DMS 273 (cell line): Measurements from ENCODE around the gene FAM180A.
A peak's percentile ranks its signal among the peaks of the same experiment; 100 is the strongest.
"Not testable (repeated sequence)": the region's sequence is repeated elsewhere in the genome, so short reads cannot be mapped to it uniquely, and the experiment has no call there.

Source experiments
- DNase-seq: peaks from one replicate; lab custom pipeline; 2025; ENCODE audit not compliant: unreplicated experiment; lab: John Stamatoyannopoulos, UW

Gene FAM180A

GRCh38 chr7:135715055-135715522 lies 33.5 kb downstream of the FAM180A start:
- DNase-seq, result no peak

- peak; percentile 40 for DNase-seq
Measured at GRCh38 chr7:135714534-135715009, 34.0 kb downstream of the FAM180A start.

- DNase-seq, result no peak
Measured at GRCh38 chr7:135713836-135714470, 34.7 kb downstream of the FAM180A start.

- no peak for DNase-seq
Measured at GRCh38 chr7:135712796-135713195, 35.8 kb downstream of the FAM180A start.

- DNase-seq, result peak; percentile 35
Measured at GRCh38 chr7:135712182-135712782, 36.3 kb downstream of the FAM180A start.

- DNase-seq, result no peak
Measured at GRCh38 chr7:135711139-135711469, 37.5 kb downstream of the FAM180A start.

- peak; percentile 70 for DNase-seq
Measured at GRCh38 chr7:135710417-135711138, 38.0 kb downstream of the FAM180A start.

GRCh38 chr7:135709508-135709907 lies 39.1 kb downstream of the FAM180A start:
- no peak for DNase-seq

GRCh38 chr7:135708041-135708440 lies 40.6 kb downstream of the FAM180A start:
- peak; percentile 22 for DNase-seq

- DNase-seq, result no peak
Measured at GRCh38 chr7:135707570-135707966, 41.0 kb downstream of the FAM180A start.

GRCh38 chr7:135706858-135707569 lies 41.6 kb downstream of the FAM180A start:
- DNase-seq, result no peak

GRCh38 chr7:135706038-135706742 lies 42.4 kb downstream of the FAM180A start:
- DNase-seq, result no peak

GRCh38 chr7:135704698-135705097 lies 43.9 kb downstream of the FAM180A start:
- DNase-seq, result no peak

- peak; percentile 47 for DNase-seq
Measured at GRCh38 chr7:135704074-135704473, 44.5 kb downstream of the FAM180A start.

- no peak for DNase-seq
Measured at GRCh38 chr7:135697276-135698049, 51.1 kb downstream of the FAM180A start.

GRCh38 chr7:135693558-135693957 lies 55.1 kb downstream of the FAM180A start:
- no peak for DNase-seq

GRCh38 chr7:135692606-135693005 lies 56.0 kb downstream of the FAM180A start:
- DNase-seq, result not testable (repeated sequence)

- no peak for DNase-seq
Measured at GRCh38 chr7:135692055-135692454, 56.6 kb downstream of the FAM180A start.

- DNase-seq, result no peak
Measured at GRCh38 chr7:135690566-135690965, 58.0 kb downstream of the FAM180A start.

- DNase-seq, result no peak
Measured at GRCh38 chr7:135687466-135687865, 61.1 kb downstream of the FAM180A start.
